Upper lobe of left lung (tissue), 4 donors: Measurements from ENCODE around the gene TRIM9.

Experiments used
- CTCF ChIP-seq, 6 experiments: fragments of 450-650 bp in 4 of 6; fragments of 200-600 bp in 2 of 6; sonication (generic) in 2 of 6; IDR thresholded peaks; one replicate each; pipeline ENCODE4 v1.5.1; 2016 to 2019; ENCODE audit warnings: antibody characterized with exemption in 6 of 6
- POLR2A ChIP-seq, 4 donors: fragments of 450-650 bp; IDR thresholded peaks; one replicate each; pipeline ENCODE4 v1.5.1; 2016 to 2017; ENCODE audit warnings: antibody characterized with exemption in 4 of 4, mild to moderate bottlenecking in 2 of 4

GRCh38 chr14:50961605-50962221 lies 133.2 kb downstream of the TRIM9 start:
- TF ChIP-seq CTCF (IDR thresholded peaks at IDR 0.05) (no peak), POLR2A (IDR thresholded peaks at IDR 0.05) (no peak)
